ENCODE measurements around the gene MPP4.

The MPP4 gene

DNA sequence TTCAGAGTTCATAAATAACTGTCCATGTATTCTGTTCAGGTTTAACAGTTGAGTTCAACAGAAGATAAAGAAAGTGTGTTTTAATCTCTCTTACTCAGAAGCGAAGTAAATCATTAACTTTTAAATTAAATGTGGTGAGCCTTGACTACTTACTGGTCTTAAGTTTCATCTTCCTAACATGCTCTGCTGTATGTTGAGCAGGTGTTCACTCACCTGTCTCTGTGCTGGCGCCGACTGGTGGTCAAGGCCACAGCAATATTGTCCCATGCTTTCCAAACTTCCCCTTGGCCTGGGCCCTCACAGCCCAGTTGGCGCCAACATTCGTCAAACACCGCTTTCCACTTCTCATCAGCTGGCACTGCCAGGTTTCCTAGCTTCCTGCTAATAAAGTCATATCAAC lies 17.0 kb upstream of the MPP4 start:
- no peak overlapping the region for H3K4me2 ChIP-seq (ENCODE audit: low read depth, low read length, poor library complexity, severe bottlenecking)
- TF ChIP-seq, protein P1, sequence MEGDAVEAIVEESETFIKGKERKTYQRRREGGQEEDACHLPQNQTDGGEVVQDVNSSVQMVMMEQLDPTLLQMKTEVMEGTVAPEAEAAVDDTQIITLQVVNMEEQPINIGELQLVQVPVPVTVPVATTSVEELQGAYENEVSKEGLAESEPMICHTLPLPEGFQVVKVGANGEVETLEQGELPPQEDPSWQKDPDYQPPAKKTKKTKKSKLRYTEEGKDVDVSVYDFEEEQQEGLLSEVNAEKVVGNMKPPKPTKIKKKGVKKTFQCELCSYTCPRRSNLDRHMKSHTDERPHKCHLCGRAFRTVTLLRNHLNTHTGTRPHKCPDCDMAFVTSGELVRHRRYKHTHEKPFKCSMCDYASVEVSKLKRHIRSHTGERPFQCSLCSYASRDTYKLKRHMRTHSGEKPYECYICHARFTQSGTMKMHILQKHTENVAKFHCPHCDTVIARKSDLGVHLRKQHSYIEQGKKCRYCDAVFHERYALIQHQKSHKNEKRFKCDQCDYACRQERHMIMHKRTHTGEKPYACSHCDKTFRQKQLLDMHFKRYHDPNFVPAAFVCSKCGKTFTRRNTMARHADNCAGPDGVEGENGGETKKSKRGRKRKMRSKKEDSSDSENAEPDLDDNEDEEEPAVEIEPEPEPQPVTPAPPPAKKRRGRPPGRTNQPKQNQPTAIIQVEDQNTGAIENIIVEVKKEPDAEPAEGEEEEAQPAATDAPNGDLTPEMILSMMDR (IDR thresholded peaks at IDR 0.05; ENCODE audit: insufficient read depth, low read length, poor library complexity, severe bottlenecking), result no peak
- no peak for TF ChIP-seq EZH2phosphoT487 (conservative IDR thresholded peaks at IDR 0.05; ENCODE audit: low read length)
- no peaks in the 10 kb centered on the region for H3K27me3 ChIP-seq (ENCODE audit: low read length)
- H3F3A ChIP-seq (ENCODE audit: insufficient read depth), result no peaks in the 10 kb centered on the region
- no peak overlapping the region for H3K27ac ChIP-seq (ENCODE audit: low read depth, low read length)
- no peak overlapping the region for H3K9ac ChIP-seq (ENCODE audit: low read length)
- H3K4me3 ChIP-seq (ENCODE audit: insufficient read depth, low read length, poor library complexity, severe bottlenecking), result no peak overlapping the region
- H2AFZ ChIP-seq (ENCODE audit: low read depth, low read length, severe bottlenecking), result no peak overlapping the region
- no peaks in the 10 kb centered on the region for H3K9me3 ChIP-seq (ENCODE audit: insufficient read depth, low read length)
- no peaks in the 10 kb centered on the region for H3K9me2 ChIP-seq (replicated peaks; ENCODE audit: insufficient read depth, low read length)
- no peaks in the 10 kb centered on the region for H3K36me3 ChIP-seq (ENCODE audit: low read length)
- no peaks in the 10 kb centered on the region for H3K79me2 ChIP-seq (ENCODE audit: insufficient read depth, low read length)
- no peaks in the 10 kb centered on the region for H4K20me1 ChIP-seq (ENCODE audit: low read depth, low read length)

DNA sequence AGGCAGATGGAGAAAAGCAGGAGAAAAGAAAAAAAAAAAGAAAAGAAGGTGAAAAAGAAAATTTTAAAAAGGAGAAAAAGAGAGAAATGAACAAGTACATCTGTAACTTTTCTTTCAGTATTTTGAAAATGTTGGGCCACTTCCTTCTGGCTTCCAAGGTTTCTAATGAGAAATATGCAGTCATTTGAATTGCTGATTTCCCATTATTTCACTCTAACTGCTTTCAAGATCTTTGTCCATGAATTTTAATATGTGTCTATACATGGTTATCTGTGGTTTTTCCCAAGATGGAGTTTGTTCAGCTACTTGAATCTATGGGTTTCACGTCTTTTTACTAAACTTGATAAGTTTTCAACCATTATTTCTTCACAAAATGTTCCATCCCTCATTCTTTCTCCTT lies 14.3 kb upstream of the MPP4 start:
- no peak for TF ChIP-seq EZH2phosphoT487 (conservative IDR thresholded peaks at IDR 0.05; ENCODE audit: low read length)
- TF ChIP-seq, protein P1 (IDR thresholded peaks at IDR 0.05; ENCODE audit: insufficient read depth, low read length, poor library complexity, severe bottlenecking), result no peak
- H3K9me2 ChIP-seq (replicated peaks; ENCODE audit: insufficient read depth, low read length), result no peaks in the 10 kb centered on the region
- H3K36me3 ChIP-seq (ENCODE audit: low read length), result no peaks in the 10 kb centered on the region
- H3F3A ChIP-seq (ENCODE audit: insufficient read depth), result no peaks in the 10 kb centered on the region
- H3K9ac ChIP-seq (ENCODE audit: low read length), result no peak overlapping the region
- no peak overlapping the region for H3K4me2 ChIP-seq (ENCODE audit: low read depth, low read length, poor library complexity, severe bottlenecking)
- no peaks in the 10 kb centered on the region for H4K20me1 ChIP-seq (ENCODE audit: low read depth, low read length)
- no peak overlapping the region for H2AFZ ChIP-seq (ENCODE audit: low read depth, low read length, severe bottlenecking)
- no peaks in the 10 kb centered on the region for H3K79me2 ChIP-seq (ENCODE audit: insufficient read depth, low read length)
- no peak overlapping the region for H3K27ac ChIP-seq (ENCODE audit: low read depth, low read length)
- H3K9me3 ChIP-seq (ENCODE audit: insufficient read depth, low read length), result no peaks in the 10 kb centered on the region
- no peaks in the 10 kb centered on the region for H3K27me3 ChIP-seq (ENCODE audit: low read length)
- no peak overlapping the region for H3K4me3 ChIP-seq (ENCODE audit: insufficient read depth, low read length, poor library complexity, severe bottlenecking)

DNA sequence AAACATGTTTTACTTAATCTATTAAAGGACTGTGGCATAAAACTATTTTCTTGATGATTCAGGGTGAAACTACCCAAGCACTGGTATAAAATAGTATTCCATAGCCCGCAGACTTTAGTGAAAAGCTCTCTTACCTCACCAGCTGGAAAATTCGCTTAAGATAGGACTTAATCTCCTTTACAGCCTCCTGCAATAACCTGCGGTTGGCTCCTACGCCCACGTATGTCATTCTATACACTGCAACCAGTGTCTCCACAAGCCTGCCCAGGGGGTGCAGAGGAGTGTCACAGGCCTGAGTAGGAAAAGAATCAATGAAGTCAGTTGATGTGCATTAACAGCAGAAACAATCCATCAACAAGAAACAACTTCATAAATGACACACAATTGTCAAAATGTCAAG lies 11.3 kb upstream of the MPP4 start:
- H3F3A ChIP-seq (ENCODE audit: insufficient read depth), result no peaks in the 10 kb centered on the region
- no peak overlapping the region for H3K4me3 ChIP-seq (ENCODE audit: insufficient read depth, low read length, poor library complexity, severe bottlenecking)
- H2AFZ ChIP-seq (ENCODE audit: low read depth, low read length, severe bottlenecking), result no peak overlapping the region
- no peaks in the 10 kb centered on the region for H3K27me3 ChIP-seq (ENCODE audit: low read length)
- H4K20me1 ChIP-seq (ENCODE audit: low read depth, low read length), result no peaks in the 10 kb centered on the region
- no peaks in the 10 kb centered on the region for H3K36me3 ChIP-seq (ENCODE audit: low read length)
- H3K9ac ChIP-seq (ENCODE audit: low read length), result no peak overlapping the region
- H3K4me2 ChIP-seq (ENCODE audit: low read depth, low read length, poor library complexity, severe bottlenecking), result no peak overlapping the region
- TF ChIP-seq, protein P1 (IDR thresholded peaks at IDR 0.05; ENCODE audit: insufficient read depth, low read length, poor library complexity, severe bottlenecking), result no peak
- no peak for TF ChIP-seq EZH2phosphoT487 (conservative IDR thresholded peaks at IDR 0.05; ENCODE audit: low read length)
- no peaks in the 10 kb centered on the region for H3K9me3 ChIP-seq (ENCODE audit: insufficient read depth, low read length)
- no peaks in the 10 kb centered on the region for H3K79me2 ChIP-seq (ENCODE audit: insufficient read depth, low read length)
- H3K9me2 ChIP-seq (replicated peaks; ENCODE audit: insufficient read depth, low read length), result no peaks in the 10 kb centered on the region
- H3K27ac ChIP-seq (ENCODE audit: low read depth, low read length), result no peak overlapping the region
